ENCODE results near the gene PTPRG.

PTPRG gene

DNA sequence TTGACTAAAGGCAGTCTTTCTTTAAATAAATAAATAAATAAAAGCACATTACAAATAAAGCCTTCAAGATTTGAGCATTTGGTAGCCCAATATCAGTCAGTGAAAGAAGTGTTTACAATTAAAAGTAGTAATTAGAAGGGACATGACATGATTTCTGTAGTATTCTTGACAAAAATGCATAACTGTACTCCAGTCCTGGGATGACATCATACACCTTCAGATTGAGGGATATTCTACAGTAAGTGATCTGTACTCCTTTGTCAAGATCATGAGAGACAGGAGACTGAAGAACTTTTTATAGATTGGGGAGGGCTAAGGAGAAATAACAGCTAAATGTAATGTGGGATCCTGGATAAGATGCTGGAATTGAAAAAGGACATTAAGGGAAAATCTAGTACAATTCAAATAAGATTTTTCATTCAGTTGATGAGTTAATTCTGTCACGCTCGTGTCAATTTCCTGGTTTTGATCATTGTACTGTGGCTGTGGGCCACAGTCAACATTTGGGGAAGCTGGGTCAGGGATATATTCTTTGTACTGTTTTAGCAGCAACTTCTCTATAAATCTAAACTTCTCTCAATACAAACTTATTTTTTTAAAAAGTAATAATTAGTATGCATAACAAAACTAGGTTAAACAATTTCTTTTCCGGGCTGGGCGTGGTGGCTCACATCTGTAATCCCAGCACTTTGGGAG lies 314.8 kb downstream of the PTPRG start:
- no peak for DNase-seq

DNA sequence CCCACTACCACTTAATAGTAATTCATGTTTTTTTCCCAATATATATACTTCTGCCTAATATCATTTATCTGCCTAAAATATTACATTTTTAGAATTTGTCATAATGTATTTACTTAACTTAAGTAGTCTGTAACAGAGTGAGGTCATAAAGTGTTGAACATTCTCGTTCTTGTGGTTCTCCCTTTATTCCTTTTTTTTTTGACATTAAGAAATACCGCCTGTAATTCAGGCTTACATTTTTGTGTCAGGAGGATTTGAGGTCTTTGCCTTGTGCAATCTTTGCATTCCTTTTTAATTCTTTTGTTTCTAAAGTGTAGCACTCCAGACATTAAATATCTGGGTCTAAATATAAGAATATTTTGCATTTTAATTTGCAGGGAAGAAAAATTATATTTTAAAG lies 315.4 kb downstream of the PTPRG start:
- no peak for DNase-seq

DNA sequence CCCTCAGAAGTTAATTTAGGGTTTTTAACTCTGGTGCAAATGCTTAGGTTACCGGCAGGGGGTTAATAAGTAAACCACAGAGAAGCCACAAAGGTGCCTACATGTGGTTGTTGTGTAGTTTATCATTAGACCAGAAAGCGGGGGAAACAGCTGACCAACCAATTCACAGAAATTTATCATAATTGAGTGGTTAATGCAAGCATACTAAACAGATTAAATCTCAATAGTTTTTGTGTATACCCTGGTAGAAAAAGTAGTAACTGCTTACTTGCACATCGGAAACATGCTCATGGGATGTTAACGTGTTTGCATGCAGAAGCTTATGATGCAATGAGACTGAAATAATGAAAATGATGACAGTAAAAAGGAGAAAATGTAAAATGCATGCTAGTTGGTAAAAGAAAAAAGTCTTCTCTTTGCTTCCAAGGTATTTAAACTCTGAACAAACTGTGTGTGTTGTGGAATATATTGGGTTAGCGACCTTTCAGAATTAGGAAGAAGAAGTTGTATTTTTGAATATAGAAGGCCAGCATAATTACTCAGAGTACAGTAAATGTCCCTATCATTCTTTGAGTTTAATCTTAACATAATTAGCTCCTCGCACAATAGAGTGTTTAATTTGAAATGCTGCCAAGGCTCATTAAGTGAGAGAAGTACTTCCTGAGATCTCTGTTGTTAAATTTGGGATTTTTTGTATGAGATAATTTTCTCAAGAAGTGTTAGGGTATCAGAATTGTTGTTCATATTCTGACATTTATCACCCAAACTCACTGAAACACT lies 316.2 kb downstream of the PTPRG start:
- DNase-seq, result no peak

DNA sequence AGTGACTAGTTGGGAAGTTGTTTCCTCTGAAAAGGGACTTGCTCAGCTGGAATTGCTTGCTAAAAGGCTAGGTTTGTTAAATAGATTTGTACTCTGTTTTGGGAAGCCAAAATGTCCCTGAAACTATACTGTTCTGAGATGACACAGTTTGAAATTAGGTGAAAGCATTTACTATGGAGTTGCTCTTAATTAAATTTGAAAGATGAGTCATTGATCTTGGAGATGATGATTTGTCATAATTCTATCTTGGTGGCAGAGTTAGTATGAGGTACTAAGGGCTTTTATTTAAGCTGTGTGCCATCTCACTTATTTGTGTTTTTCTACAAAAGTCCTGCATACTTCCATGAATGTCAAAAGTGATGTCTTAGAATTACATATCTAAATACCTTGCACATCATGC lies 320.9 kb downstream of the PTPRG start:
- no peak for DNase-seq

DNA sequence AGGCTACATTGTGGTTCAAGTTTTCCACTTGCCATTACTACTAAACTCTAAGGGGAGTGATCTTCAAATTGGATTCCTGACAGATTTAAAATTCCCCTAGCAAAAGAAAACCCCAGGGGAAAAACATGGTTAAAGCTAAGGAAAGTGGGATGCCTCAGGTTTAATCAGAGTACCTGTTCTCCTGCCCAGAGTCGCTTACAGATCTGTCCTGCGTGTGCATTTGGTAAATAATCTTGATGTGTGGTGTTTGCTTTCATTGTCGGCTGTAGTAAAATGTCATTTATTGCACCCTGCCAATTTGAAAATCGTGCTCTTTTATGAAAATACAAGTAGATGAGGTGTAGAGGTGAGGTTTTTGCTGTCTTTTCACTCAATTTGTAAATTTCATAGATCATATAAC lies 323.4 kb downstream of the PTPRG start:
- DNase-seq, result no peak

DNA sequence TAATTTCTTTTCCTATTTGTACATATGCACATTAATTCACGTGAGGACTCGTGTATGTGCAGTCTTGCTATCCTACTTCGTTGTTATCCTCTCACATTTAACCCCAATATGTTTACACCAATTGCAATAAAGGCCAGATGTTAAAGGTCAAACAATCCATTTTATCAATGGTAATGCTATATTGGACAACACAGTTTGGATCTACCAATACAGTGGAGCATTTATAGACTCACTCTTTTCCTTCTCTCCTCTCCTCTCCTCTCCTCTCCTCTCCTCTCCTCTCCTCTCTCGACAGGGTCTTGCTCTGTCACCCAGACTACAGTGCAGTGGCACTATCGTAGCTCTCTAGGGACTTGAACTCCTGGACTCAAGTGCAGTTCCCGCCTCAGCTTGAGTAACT lies 324.0 kb downstream of the PTPRG start:
- DNase-seq, result no peak

DNA sequence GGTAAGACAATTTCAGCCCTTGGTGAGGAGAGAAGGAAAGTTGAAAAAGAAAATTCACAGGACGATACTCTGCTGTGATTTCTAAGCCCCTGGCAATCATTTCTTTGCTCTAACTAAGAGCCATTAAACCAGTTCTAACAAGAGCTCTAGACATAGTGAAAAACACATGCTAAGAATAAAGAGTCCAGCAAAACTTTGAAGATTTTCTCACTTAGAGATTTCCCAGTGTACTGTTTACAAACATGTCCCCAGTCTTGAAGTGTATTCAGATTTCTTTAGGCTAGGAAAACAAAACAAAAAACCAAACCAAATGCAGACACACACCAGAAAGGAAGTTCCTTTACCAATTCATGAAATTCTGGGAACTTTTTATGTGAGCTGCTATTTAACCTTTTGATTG lies 325.8 kb downstream of the PTPRG start:
- no peak for DNase-seq

DNA sequence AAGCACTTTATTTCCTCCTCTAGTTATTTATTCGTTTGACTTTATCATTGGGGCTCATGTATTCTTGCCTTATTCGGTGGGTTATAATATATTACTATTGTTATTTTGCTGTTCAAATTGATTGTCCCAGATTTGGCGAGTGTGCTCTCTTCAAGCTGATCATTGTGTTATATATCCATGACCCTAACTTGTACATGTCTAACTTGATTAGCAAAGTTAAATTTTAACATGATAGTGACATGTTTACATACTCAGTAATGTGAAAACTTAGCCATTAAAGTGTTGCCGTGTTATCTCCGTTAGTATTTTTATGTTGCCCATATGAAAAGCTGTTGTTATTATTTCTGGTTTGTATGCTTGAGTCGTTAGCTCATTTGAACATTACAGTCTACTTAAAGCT lies 327.9 kb downstream of the PTPRG start:
- DNase-seq, result no peak

DNA sequence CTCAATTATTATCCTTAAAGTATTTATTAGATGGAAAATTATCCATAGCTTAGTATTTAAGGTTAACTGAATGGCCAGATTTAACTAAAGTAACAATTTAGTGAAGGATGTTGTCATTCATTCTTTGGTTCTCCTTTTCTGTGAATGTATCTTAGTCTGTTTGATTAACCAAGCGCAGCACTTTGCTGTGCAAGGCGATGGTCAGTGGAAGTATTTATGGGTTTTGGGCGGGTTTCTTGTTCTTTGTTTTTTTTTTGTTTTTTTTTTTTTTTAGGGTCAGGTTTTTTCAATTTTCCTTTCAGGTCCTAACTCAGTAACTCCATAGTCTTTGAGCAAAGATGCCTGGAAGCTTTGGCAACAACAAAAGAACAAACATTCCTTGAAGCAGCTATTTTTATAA lies 328.8 kb downstream of the PTPRG start:
- no peak for DNase-seq

DNA sequence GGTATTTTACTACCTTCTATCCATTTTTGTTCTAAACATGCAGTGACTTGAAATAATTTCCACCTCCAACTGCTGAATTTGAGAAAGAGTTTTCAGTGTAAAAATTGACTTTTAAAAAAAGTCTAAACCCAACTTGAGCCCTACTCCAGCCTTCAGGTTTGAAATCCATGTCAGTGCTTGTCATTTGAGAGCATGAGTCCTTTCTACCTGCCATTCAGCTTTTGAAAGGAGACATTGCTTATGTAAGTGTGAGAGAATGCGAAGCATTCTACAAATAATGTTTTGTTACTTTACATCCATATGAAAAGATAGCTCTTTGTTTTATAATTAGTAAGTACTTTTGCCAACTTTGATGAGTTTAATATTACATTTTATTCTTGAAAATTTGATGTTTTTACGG lies 329.2 kb downstream of the PTPRG start:
- DNase-seq, result no peak

DNA sequence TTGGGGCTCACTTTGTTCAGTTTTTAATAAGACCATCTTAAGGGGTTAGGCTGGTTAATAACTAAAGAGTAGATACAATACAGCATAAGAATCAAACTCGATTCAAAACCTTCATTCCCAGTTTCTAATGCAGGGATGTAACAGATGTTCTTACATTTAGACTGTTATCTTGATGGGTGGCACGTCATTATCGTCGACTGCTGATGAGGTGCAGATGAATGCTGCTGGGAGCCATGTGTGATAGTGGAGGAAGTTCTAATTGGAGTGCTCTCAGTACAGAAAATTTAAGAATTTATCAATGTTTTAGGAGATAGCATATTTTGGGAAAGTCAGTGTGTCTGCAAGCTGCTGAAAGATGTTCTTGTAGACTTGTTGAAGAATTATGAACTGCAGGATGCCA lies 331.5 kb downstream of the PTPRG start:
- DNase-seq, result no peak

DNA sequence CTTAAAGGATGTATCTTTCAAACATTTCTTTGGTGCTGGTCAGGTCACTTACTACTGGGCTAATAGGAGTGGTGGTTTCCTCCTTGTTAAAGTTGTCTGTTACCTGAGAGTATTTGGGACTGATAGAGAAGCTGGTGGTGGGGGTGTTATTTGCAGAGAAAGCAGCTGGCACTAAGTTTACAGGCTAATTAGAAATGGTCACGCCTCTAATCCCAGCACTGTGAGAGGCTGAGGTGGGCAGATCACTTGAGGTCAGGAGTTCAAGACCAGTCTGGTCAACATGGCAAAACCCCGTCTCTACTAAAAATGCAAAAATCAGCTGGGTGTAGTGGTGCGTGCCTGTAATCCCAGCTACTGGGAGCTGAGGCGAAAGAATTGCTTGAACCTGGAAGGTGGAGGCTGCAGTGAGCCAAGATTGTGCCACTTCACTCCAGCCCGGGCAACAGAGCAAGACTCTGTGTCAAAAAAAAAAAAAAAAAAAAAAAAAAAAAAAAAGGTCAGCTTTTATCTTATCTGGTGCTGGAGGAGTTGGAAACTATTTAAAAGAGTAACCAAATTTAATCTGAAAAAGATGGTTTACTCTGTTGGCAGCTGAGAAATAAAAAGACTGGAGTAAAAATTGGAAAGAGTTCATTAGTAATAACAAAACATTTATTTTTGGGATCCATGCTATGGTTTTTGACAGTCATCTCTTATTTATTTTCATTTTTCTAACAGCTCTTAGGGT lies 332.6 kb downstream of the PTPRG start:
- DNase-seq, result no peak

DNA sequence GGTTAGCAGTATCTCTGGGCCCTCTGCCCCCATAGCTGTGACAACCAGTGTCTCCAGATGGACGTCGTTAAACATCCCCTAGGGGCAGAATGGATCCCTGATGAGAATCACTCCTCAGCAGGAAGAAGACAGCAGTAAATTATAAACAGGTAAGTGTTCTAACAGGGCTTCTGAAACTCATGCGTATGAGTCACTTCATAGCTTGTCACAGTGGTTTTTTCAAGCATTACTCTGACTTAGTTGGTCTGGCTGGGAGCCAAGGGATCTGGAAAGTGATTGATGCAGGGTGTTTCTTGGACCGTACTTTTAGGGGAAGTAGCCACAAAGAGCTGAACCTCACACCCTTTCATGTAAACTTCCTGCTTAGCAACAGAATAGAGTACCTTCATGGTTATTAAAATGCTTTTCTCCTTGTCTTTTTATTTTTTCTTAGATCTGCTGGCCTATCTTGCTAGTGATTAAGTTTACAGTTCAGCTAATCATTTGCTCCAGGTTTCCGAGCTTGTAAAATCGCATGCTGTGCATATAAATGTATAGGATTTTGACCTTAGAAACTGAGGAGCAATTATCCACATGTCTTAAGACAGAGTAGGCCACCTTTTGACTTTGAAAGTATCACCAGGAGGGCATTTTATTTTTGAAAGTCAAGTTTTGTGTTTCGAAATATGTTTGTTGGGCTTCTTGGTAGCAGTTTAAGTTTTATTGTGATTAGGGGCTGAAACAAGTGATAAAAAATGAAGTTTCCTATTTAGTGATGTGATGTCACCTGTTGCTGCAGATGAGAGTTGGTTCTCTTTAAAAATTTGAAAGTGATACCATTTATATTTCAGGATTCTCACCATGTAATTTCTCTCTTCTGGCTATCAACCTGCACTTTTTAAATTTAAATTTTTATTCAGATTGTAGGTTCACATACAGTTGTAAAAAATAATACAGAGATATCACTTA lies 333.9 kb downstream of the PTPRG start:
- no peak for DNase-seq

DNA sequence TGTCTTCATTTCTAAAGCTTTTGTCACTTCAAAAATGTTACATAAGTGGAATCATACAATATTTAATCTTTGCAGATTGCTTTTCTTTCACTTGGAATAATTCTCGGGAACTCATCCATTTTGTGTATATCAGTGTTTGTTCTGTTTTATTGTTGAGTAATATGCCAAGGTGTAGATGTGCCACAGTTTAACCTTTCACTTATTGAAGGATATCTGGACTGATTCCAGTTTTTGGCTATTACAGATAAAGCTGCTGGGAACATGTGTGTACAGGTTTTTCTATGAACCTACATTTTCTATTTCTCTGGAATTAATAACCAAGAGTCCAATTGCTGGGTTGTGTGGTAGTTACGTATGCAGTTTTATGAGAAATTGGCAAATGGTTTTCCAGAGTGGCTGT lies 334.9 kb downstream of the PTPRG start:
- no peak for DNase-seq

DNA sequence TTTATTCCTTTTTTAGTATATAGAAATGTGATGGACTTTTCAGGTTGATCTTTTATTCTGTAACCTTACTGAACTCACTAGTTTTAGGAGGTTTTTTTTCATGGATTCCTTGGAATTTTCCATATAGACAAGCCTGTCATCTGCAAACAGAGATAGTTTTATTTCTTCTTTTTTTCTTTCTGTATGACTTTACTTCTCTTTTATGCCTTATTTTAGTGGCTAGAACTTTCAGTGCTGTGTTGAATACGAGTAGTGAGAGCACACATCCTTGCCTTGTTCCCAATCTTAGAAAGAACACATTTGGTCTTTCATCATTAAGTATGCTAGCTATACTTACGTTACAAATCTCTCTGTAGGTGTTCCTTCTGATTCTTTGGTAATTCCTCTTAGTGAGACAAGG lies 336.5 kb downstream of the PTPRG start:
- DNase-seq, result no peak

DNA sequence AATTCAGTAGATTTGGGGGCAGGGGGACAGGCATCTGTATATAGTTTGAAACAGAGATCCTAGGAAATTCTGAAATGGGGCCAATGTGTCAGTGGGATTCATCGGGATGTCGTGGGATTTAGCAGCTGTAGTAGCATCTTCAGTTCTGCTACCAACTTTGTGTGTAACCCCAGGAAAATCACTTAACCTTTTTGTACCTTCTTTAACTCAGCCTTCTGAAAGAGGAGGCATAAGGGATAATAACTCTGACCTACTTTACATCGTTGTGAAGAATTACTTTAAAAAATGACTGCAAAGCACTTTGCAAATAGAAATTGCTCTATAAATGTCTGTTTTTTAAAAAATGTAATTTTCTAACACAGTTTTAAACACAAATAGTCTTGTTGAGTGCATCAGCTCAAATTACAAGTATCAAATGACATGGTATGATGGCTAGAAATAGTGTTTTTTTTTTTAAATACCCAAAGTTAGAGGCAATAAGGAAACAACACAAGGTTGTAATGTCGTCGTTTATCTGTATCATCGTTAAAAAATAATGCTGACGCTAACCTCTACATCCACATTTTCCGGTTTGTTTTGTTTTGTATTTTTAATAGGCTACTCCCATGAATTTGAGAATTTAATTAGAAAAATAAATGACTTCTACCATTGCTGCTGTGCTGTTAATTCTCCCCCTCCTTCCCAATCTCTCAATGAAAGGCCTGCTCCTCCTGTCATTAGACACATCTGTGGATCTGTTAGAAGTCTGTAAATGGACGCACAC lies 338.5 kb downstream of the PTPRG start:
- DNase-seq, result no peak

DNA sequence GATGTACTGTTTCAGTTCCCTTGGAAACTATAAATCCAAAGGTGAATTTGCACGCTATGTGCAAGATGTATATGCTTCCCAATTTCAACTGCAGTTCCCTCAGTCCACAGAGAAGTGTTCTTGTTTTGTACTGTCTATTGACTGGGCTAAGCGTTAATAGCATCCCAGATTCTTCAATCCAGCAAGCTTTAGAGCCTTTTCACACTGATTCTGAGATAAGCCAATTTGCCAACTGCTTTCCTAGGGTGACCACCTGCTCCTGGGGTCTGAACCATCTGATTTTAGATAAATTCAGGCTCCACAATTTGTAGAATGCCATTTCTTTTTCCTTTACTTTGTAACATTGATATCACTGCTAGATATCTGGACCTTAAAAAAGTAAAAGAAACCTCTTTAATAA lies 340.1 kb downstream of the PTPRG start:
- DNase-seq, result no peak

DNA sequence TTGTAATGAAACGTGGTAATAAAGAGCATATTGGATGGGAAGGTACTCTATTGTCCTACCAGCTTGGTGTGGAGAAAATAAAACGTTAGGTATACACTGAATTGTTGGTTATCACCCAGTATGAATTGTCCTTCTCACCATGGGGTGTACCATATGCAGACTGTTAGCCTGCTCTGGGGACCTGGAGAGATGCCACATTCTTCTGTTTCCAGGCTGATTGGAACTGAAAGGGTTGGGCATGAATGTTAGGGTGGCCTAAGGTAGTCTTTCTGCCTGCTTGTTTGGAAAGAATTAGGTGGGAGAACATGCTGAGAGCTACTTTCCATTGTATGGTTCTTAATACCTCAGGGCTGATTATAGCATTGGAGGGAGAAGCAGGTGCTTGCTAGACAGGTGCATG lies 340.6 kb downstream of the PTPRG start:
- no peak for DNase-seq

DNA sequence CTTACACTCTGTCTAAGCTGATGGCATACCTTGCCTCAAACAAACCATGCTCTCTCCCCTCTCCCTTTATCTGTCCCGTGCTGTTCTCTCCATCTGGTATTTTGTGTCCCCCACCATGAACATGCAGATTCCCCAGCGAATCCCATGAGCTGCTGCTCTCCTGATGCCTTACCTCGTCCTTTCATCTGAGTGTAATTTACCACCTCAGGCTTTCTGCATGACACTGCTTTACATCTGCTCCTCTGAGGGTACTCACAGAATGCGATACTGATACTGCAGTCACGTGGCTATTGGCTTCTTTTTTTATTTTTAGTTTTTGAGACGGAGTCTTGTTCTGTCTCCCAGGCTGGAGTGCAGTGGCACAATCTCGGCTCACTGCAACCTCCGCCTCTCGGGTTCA lies 341.7 kb downstream of the PTPRG start:
- DNase-seq, result no peak

DNA sequence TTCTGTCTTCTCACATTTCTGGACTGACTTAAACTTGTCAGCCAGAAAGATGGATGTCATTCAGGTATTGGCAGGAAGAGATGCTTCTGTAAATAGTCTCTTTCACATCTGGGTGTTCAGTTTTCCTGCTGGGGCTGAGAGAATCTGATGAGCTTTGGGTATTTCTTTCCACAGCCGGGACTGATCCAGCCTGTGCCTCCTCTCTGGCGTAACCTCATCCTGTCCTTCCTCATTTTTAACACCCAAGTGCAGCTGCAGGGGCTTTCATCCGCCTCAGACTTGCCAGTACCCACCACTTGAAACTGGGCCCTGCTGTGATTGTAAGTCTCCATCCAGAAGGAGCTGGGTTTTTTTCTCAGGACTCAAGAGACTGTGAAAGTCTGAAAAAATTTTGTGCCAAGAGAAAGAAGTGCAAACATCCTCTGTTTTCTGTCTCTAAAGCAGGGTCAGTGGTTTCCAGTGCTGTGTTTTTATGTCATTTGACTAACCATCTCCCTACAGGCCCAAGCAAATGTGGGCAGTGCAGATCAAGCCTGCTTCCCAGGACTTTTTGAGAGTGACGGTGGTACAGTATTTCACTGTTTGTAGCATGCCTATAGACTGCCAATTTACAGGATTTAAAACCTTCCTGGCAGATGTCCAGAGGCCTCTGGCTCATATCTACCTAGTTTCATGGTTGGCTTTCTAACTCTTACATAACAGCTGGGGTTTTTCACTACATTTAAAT lies 342.7 kb downstream of the PTPRG start:
- DNase-seq, result no peak

DNA sequence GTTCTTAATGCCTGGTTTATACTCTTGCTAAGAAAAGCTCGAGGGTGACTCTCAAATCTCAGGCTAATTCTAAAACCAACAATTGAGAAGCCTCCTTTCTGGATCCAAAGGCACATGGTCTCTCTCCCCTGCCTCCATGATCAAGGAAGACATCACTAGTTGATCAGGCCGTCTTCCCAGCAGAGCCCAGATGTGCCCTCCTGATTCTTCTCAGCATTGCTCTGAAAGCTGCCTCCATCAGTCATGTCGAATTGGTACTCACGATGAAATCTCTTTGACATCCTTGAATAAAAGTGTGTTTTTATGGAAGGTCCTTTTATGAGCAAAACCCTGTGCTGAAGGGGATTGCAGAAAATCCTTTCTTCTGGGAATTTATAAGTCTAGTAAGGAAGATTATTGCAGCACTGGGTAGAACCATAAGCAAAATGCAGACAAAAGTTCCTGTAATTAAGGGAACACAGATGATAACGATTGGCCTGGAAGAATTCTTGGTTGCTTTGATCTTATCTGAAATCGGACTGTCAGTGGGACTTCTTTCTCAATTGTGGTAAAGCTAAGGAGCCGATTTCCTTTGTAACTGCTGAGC lies 345.9 kb downstream of the PTPRG start:
- DNase-seq, result no peak

All from activated effector memory CD4-positive, alpha-beta T cell treated with Interleukin-2 at 50 U/mL for 16 hours (primary cell).